CD8-positive, alpha-beta memory T cell (primary cell): ENCODE measurements around the gene SIX6. TPM values are rescaled to one million over a fixed set of nuclear protein-coding genes. Genes with fewer than 3 reads are reported as not detected.

Experiments
- polyA plus RNA-seq: library from polyadenylated mRNA; unstranded; fragments of 300-500 nt; fragmentation: Illumina TruSeq; gene quantifications from one replicate; pipeline ENCODE4 v1.2.3, GENCODE V29; 2021
- total RNA-seq, 2 experiments: library from RNA; stranded (reverse); gene quantifications; one replicate each; pipeline ENCODE4 v1.2.3, GENCODE V29; 2021

Gene SIX6
- total and polyA plus RNA-seq, 3 experiments from 2014 or later: not detected

Other genes with a start within 250 kb of the SIX6 start
- not detected for gene C14orf39, start 23.1 kb upstream of the SIX6 start, total RNA-seq
- not detected for gene C14orf39, start 23.1 kb upstream of the SIX6 start, polyA plus RNA-seq
- gene SIX1, start 140.3 kb downstream of the SIX6 start, total RNA-seq: not detected
- not detected for gene SIX1, start 140.3 kb downstream of the SIX6 start, polyA plus RNA-seq
- under 1 TPM in 1 of 2 experiments, not detected in 1; 0.09 TPM for gene SIX4, start 215.2 kb downstream of the SIX6 start, total RNA-seq
- gene SIX4, start 215.2 kb downstream of the SIX6 start, polyA plus RNA-seq: not detected
- gene MNAT1, start 225.6 kb downstream of the SIX6 start, total RNA-seq: 10 to 100 TPM; 37.1 to 47.8 TPM
- gene MNAT1, start 225.6 kb downstream of the SIX6 start, polyA plus RNA-seq: 16.0 TPM